Astrocyte (in vitro differentiated cells and primary cell): ENCODE measurements around the gene TTLL9.

Source experiments
- CTCF ChIP-seq: IDR thresholded peaks from 2 replicates; pipeline ENCODE4 v1.5.1; 2011; ENCODE audit warnings: low read depth, mild to moderate bottlenecking, inconsistent platforms, low read length, moderate library complexity; ENCODE audit not compliant: insufficient read depth
- EZH2 ChIP-seq: IDR thresholded peaks from 2 replicates; pipeline ENCODE4 v1.6.1; 2012; ENCODE audit warnings: mild to moderate bottlenecking, low read length, inconsistent platforms; ENCODE audit not compliant: insufficient read depth

- TF ChIP-seq CTCF (no peak), EZH2 (no peak)
Observed at GRCh38 chr20:31836853-31837608, 33.4 kb upstream of the TTLL9 start.
